GM12878 (cell line): ENCODE measurements around the gene SNX8. TPM values are rescaled to one million over a fixed set of nuclear protein-coding genes. Genes with fewer than 3 reads are reported as not detected.

Source experiments
- ATAC-seq: fragments of 200-7000 bp; cut with Tn5 transposase; 3 replicates; pipeline ENCODE4 v1.9.1; 2020; ENCODE audit warnings: mild to moderate bottlenecking, moderate library complexity
- BruUV-seq: library from RNA; stranded (reverse); fragments of 400-500 nt; replicated peaks from 2 replicates; lab custom pipeline; 2021; lab: Mats Ljungman, UMichigan
- CTCF ChIA-PET: fragments of 300-600 bp; sonication (Branson Sonifier 250); formaldehyde crosslinking; extraction: SDS; loops from one replicate; lab custom pipeline; 2021; ENCODE audit warnings: inconsistent platforms; lab: Yijun Ruan, JAX
- POLR2A ChIA-PET: fragments of 350-600 bp; formaldehyde crosslinking; extraction: SDS; loops from one replicate; lab custom pipeline; 2021; ENCODE audit warnings: inconsistent platforms; lab: Charles Lee
- RAD21 ChIA-PET: fragments of 300-600 bp; sonication (Branson Sonifier 250); formaldehyde crosslinking; loops from one replicate; lab custom pipeline; 2023; ENCODE audit warnings: antibody characterized with exemption; ENCODE audit not compliant: unreplicated experiment; lab: Charles Lee
- SMC1A ChIA-PET: fragments of 300-600 bp; sonication (Branson Sonifier 250); formaldehyde crosslinking; loops from one replicate; lab custom pipeline; 2023; ENCODE audit not compliant: unreplicated experiment, uncharacterized antibody; lab: Charles Lee
- DNase-seq: peaks from one replicate; pipeline ENCODE4 v3.0.0-alpha.2; 2011; ENCODE audit warnings: low read depth, low spot score
- FAIRE-seq: peaks from 3 replicates; lab custom pipeline; 2011; peaks lifted over from hg19 to GRCh38; lab: Jason Lieb, UNC
- H2AFZ ChIP-seq: 2 replicates; pipeline ENCODE4 v1.6.0; 2011; ENCODE audit warnings: low read depth, low read length, control low read depth; ENCODE audit not compliant: control insufficient read depth
- H3K27ac ChIP-seq: 2 replicates; pipeline ENCODE4 v1.5.1; 2011; ENCODE audit warnings: control low read depth; ENCODE audit not compliant: control insufficient read depth, insufficient read depth
- H3K27me3 ChIP-seq, 2 experiments: replicated peaks in 1 of 2; 2 replicates each; pipeline versions ENCODE4 v1.6.0 to v1.6.1; 2011; ENCODE audit warnings: low read length in 1 of 2; ENCODE audit not compliant: control insufficient read depth in 2 of 2, insufficient read depth in 2 of 2
- H3K36me3 ChIP-seq, 2 experiments: 2 replicates each; pipeline ENCODE4 v1.5.1; 2011; ENCODE audit warnings: low read length in 1 of 2; ENCODE audit not compliant: control insufficient read depth in 2 of 2, insufficient read depth in 2 of 2
- H3K4me1 ChIP-seq: 2 replicates; pipeline ENCODE4 v1.6.1; 2011; ENCODE audit warnings: mild to moderate bottlenecking, low read length, moderate library complexity, mixed read lengths; ENCODE audit not compliant: control insufficient read depth, insufficient read depth
- H3K4me2 ChIP-seq: 2 replicates; pipeline ENCODE4 v1.6.0; 2011; ENCODE audit warnings: control low read depth; ENCODE audit not compliant: control insufficient read depth, insufficient read depth
- H3K4me3 ChIP-seq: fragments of 200-600 bp; sonication (generic); 2 replicates; pipeline ENCODE4 v1.5.1; 2016
- H3K79me2 ChIP-seq: 2 replicates; pipeline ENCODE4 v1.6.0; 2011; ENCODE audit warnings: low read length; ENCODE audit not compliant: control insufficient read depth, insufficient read depth
- H3K9ac ChIP-seq: 2 replicates; pipeline ENCODE4 v1.8.0; 2011; ENCODE audit warnings: low read length, control low read depth, mixed read lengths; ENCODE audit not compliant: control insufficient read depth, insufficient read depth
- H3K9me3 ChIP-seq: replicated peaks from 3 replicates; pipeline ENCODE4 v1.5.1; 2011; ENCODE audit warnings: mild to moderate bottlenecking, low read length; ENCODE audit not compliant: control insufficient read depth, insufficient read depth
- H4K20me1 ChIP-seq: 2 replicates; pipeline ENCODE4 v1.6.0; 2011; ENCODE audit not compliant: control insufficient read depth, insufficient read depth
- ATF3 ChIP-seq: IDR thresholded peaks from 2 replicates; pipeline ENCODE4 v1.6.1; 2011; ENCODE audit warnings: low read depth, mild to moderate bottlenecking, low read length, moderate library complexity, borderline replicate concordance; ENCODE audit errors: extremely low read depth
- KDM1A ChIP-seq: fragments of 200-600 bp; sonication (generic); IDR thresholded peaks from 2 replicates; pipeline ENCODE4 v1.6.1; 2016; ENCODE audit warnings: borderline replicate concordance
- LARP7 ChIP-seq: fragments of 450-650 bp; IDR thresholded peaks from 2 replicates; pipeline ENCODE4 v1.6.1; 2017; ENCODE audit warnings: mild to moderate bottlenecking
- MEF2B ChIP-seq: fragments of 450-650 bp; IDR thresholded peaks from 2 replicates; pipeline ENCODE4 v1.6.1; 2018; ENCODE audit warnings: mild to moderate bottlenecking, moderate library complexity; ENCODE audit not compliant: partially characterized antibody, poor library complexity, severe bottlenecking
- RB1 ChIP-seq: fragments of 450-650 bp; formaldehyde crosslinking; IDR thresholded peaks from 2 replicates; pipeline ENCODE4 v1.6.1; 2017; ENCODE audit warnings: mild to moderate bottlenecking, borderline replicate concordance
- RELA ChIP-seq: fragments of 450-650 bp; IDR thresholded peaks from 2 replicates; pipeline ENCODE4 v1.8.0; 2014; ENCODE audit warnings: borderline replicate concordance; ENCODE audit not compliant: partially characterized antibody
- SMC3 ChIP-seq: IDR thresholded peaks from 2 replicates; pipeline ENCODE4 v1.6.1; 2011; ENCODE audit warnings: low read length, improper control_type of control experiment, borderline replicate concordance
- ZBED1 ChIP-seq: IDR thresholded peaks from 2 replicates; pipeline ENCODE4 v1.6.1; 2016; ENCODE audit warnings: borderline replicate concordance
- ZBTB40 ChIP-seq: fragments of 450-650 bp; IDR thresholded peaks from 2 replicates; pipeline ENCODE4 v1.6.1; 2016; ENCODE audit warnings: mild to moderate bottlenecking, moderate library complexity, borderline replicate concordance
- ZNF622 ChIP-seq: fragments of 450-650 bp; IDR thresholded peaks from 2 replicates; pipeline ENCODE4 v1.6.1; 2017; ENCODE audit warnings: mild to moderate bottlenecking, inconsistent platforms
- WGBS: methylation state at CpG from one replicate; pipeline ENCODE4 v1.1.6; 2016; ENCODE audit warnings: low lambda C conversion rate; ENCODE audit not compliant: insufficient replicate concordance, insufficient coverage; ENCODE audit errors: missing lambda C conversion rate; 5-methylcytosine and 5-hydroxymethylcytosine counted together
- in situ Hi-C: fragments of 300-500 bp; cut with MboI; formaldehyde crosslinking; loops from 9 replicates; pipeline ENCODE4 v1.14.3; 2018; ENCODE audit warnings: mixed read lengths
- intact Hi-C: fragments of 100-400 bp; cut with micrococcal nuclease; formaldehyde crosslinking; loops from one replicate; pipeline ENCODE4 v1.14.2; 2022; ENCODE audit not compliant: unreplicated experiment
- polyA plus RNA-seq, 11 experiments: library from polyadenylated mRNA; depleted of rRNA in 4 of 11; unstranded in 6 of 11; stranded (reverse) in 5 of 11; fragments of >200 nt; fragmentation: Nextera tagmentation in 4 of 11; fragmentation: Illumina TruSeq in 1 of 11; extraction: Ambion mirVana in 4 of 11; extraction: Trizol in 1 of 11; gene quantifications; 1 replicate in 1 of 11; 2 replicates in 10 of 11; pipeline versions ENCODE4 v1.2.1 to v1.2.3, GENCODE V29; 2011 to 2016; ENCODE audit warnings: inconsistent platforms in 2 of 11, missing spikeins in 2 of 11, low read depth in 1 of 11
- total RNA-seq, 4 experiments: library from RNA; depleted of rRNA in 3 of 4; stranded (reverse); fragments of >200 nt in 3 of 4; fragmentation: Illumina TruSeq in 1 of 4; extraction: Trizol in 1 of 4; gene quantifications; 2 replicates each; pipeline versions ENCODE4 v1.2.1 to v1.2.3, GENCODE V29; 2013 to 2021

The SNX8 gene
- total and polyA plus RNA-seq, 10 of the 15 experiments (the other 5 are each of a cell fraction or from before 2014, with no cell fraction given), result 6.4 to 210 (median 97.6) TPM

DNA sequence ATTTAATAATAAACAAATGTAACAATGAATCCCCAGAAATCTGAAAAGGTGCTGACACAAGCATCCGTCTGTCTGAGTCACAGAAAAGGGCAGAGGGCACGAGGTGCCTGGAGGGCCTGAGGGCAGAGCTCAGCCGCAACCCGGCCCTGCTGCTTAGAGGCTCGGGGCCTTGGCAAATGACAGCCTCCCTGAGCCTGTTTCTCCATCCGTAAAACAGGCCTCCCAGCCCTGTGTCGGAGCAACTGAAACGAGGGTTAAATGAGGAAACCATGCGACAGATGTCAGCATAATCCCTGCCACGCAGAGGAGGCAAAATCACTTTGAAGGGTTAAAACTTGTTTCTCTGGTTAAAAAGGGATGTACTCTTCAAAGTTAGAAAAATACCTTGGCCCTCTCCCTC is 47.3 kb downstream of the SNX8 start:
- ChIA-PET POLR2A (no interaction called here), SMC1A (no interaction called here), RAD21 (no interaction called here)
- no TSS peak for BruUV-seq
- no peaks in the 10 kb centered on the region for H4K20me1 ChIP-seq
- no peaks in the 10 kb centered on the region for H3K79me2 ChIP-seq
- H3K27ac ChIP-seq, result no peak overlapping the region
- peaks cover 9 to 28% of the 10 kb centered on the region in 2 experiments for H3K36me3 ChIP-seq
- peaks cover 6% of the 10 kb centered on the region for H3K4me1 ChIP-seq
- H3K9me3 ChIP-seq, result no peaks in the 10 kb centered on the region
- no peak for FAIRE-seq
- in situ Hi-C loops, result no loop called here
- H3K4me2 ChIP-seq, result no peak overlapping the region
- H3K27me3 ChIP-seq, result no peaks in the 10 kb centered on the region
- no peak overlapping the region for H2AFZ ChIP-seq
- WGBS, result 80% methylated on average over 10 of the region's 10 CpGs
- no peak for TF ChIP-seq RB1
- TF ChIP-seq ATF3, result no peak
- TF ChIP-seq LARP7, result no peak
- TF ChIP-seq, all 136 proteins: peak for 0
- no peak for ATAC-seq
- intact Hi-C loops, result no loop called here
- CTCF ChIA-PET, result no interaction called here
- DNase-seq, result no peak
- no peak overlapping the region for H3K9ac ChIP-seq
- H3K4me3 ChIP-seq, result no peak overlapping the region

DNA sequence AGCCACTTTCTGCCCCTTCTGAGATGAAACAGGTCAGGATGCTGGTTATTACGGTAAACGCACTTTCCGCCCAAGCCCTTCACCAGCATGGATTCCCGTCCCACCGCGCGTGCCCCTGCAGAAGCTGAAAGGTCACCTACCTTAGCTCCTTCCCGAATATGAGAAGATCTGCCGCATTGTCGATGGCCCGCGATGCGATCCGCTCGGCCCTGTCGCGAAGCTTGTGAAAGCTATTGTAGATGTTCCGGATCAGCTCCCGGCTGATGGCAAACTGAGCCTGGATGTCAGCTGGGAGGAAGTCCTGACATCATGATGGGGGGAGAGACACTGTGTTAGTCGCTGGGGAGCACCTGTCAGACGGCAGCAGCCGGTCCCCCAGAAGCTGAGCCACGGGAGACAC is 50.1 kb downstream of the SNX8 start:
- SMC1A ChIA-PET, result interaction anchor here (0.9 kb wide), 1 partner anchor 24 kb away, joined by 3 read pairs; no protein-coding TSS in a partner anchor
- no peaks in the 10 kb centered on the region for H4K20me1 ChIP-seq
- no peak overlapping the region for H3K9ac ChIP-seq
- CTCF ChIA-PET, result no interaction called here
- FAIRE-seq (no peak), DNase-seq (no peak), ATAC-seq (no peak)
- H3K9me3 ChIP-seq, result no peaks in the 10 kb centered on the region
- H3K27me3 ChIP-seq, result no peaks in the 10 kb centered on the region
- no peak overlapping the region for H3K4me2 ChIP-seq
- H3K79me2 ChIP-seq, result peaks cover under 1% of the 10 kb centered on the region
- H3K4me3 ChIP-seq, result no peak overlapping the region
- H2AFZ ChIP-seq, result no peak overlapping the region
- H3K4me1 ChIP-seq, result peaks cover 26% of the 10 kb centered on the region
- 99% methylated on average over 23 of the region's 23 CpGs for WGBS
- no peak overlapping the region for H3K27ac ChIP-seq
- RAD21 ChIA-PET, result interaction anchor here (0.6 kb wide), 1 partner anchor 188 kb away, joined by 3 read pairs; no protein-coding TSS in a partner anchor
- no peak for TF ChIP-seq ZBTB40
- no peak for TF ChIP-seq KDM1A
- TF ChIP-seq RELA, result no peak
- no peak for TF ChIP-seq ZBED1
- no peak for TF ChIP-seq SMC3
- TF ChIP-seq MEF2B, result no peak
- no peak for TF ChIP-seq ZNF622
- TF ChIP-seq, all 136 proteins: peak for 0
- H3K36me3 ChIP-seq, result peaks cover 13 to 15% of the 10 kb centered on the region in 2 experiments
- no TSS peak for BruUV-seq
- intact Hi-C loops (no loop called here), in situ Hi-C loops (no loop called here)
- POLR2A ChIA-PET, result no interaction called here
